ENCODE results near the gene DRG2. TPM values are rescaled to one million over a fixed set of nuclear protein-coding genes. Genes with fewer than 3 reads are reported as not detected.
A peak's percentile ranks its signal among the peaks of the same experiment; 100 is the strongest.

DRG2 gene
- polyA plus RNA-seq, 1 of the 3 experiments (the other 2 are of a cell fraction): 39.9 TPM

- TF ChIP-seq PBX3 (IDR thresholded peaks at IDR 0.05) (peak; percentile 95), MXI1 (IDR thresholded peaks at IDR 0.05; ENCODE audit: low read depth, low read length) (peak; percentile 82), TEAD4 (IDR thresholded peaks at IDR 0.05; ENCODE audit: borderline replicate concordance, insufficient read depth) (no peak), REST (IDR thresholded peaks at IDR 0.05; ENCODE audit: low read depth, low read length) (no peak), CHD2 (IDR thresholded peaks at IDR 0.05; ENCODE audit: low read length, partially characterized antibody) (peak; percentile 84), GABPA (IDR thresholded peaks at IDR 0.05; ENCODE audit: low read depth) (peak; percentile 40), FOSL2 (IDR thresholded peaks at IDR 0.05; ENCODE audit: borderline replicate concordance, low read depth) (no peak), GATA2 (CRISPR knock-in tag; IDR thresholded peaks at IDR 0.05) (no peak), FOXJ3 (CRISPR knock-in tag; IDR thresholded peaks at IDR 0.05) (peak; percentile 53; the same call in 1 of the 2 replicates), SIN3A (IDR thresholded peaks at IDR 0.05; ENCODE audit: borderline replicate concordance, low read depth, low read length) (peak; percentile 81; the same call in 1 of the 2 replicates), IRF3 (IDR thresholded peaks at IDR 0.05; ENCODE audit: low read depth, low read length) (peak; percentile 88), JUND (IDR thresholded peaks at IDR 0.05) (no peak), RCOR1 (IDR thresholded peaks at IDR 0.05; ENCODE audit: low read length) (peak; percentile 19; the same call in 1 of the 2 replicates), POLR2AphosphoS5 (IDR thresholded peaks at IDR 0.05; ENCODE audit: low read depth, low read length) (0 out of 2 replicates have a peak, but pooled peaks have one; percentile 35), TAF1 (IDR thresholded peaks at IDR 0.05; ENCODE audit: borderline replicate concordance, low read depth, low read length) (no peak; the same call in 1 of the 2 replicates), NFIC (IDR thresholded peaks at IDR 0.05; ENCODE audit: borderline replicate concordance) (no peak), EZH2phosphoT487 (IDR thresholded peaks at IDR 0.05; ENCODE audit: borderline replicate concordance, low read depth) (no peak), USF2 (IDR thresholded peaks at IDR 0.05; ENCODE audit: borderline replicate concordance, low read depth, low read length) (peak; percentile 92), MAX (IDR thresholded peaks at IDR 0.05; ENCODE audit: low read depth) (peak; percentile 84), SMC3 (IDR thresholded peaks at IDR 0.05; ENCODE audit: low read depth, low read length) (no peak), RAD21 (IDR thresholded peaks at IDR 0.05; ENCODE audit: low read length) (no peak), TCF12 (IDR thresholded peaks at IDR 0.05) (no peak), MEF2A (IDR thresholded peaks at IDR 0.05; ENCODE audit: borderline replicate concordance, low read depth) (no peak), YY1 (IDR thresholded peaks at IDR 0.05; ENCODE audit: low read depth) (peak; percentile 98), NRF1 (IDR thresholded peaks at IDR 0.05; ENCODE audit: low read depth, low read length) (peak; percentile 81), EP300 (IDR thresholded peaks at IDR 0.05; ENCODE audit: borderline replicate concordance in 1 of 2, low read depth in 1 of 2, low read length in 1 of 2) (no peak), RXRA (IDR thresholded peaks at IDR 0.05; ENCODE audit: borderline replicate concordance, low read depth) (no peak), ELF1 (IDR thresholded peaks at IDR 0.05) (peak; percentile 43)
These were observed 48.8 kb upstream of the DRG2 start, which contains the start of the genes ATPAF2 and GID4 (continued) for GRCh38 chr17:18038861-18039534.
